Osteocyte (in vitro differentiated cells): ENCODE results near the gene KATNB1. TPM values are rescaled to one million over a fixed set of nuclear protein-coding genes. Genes with fewer than 3 reads are reported as not detected.

Experiments used
- DNase-seq: peaks from one replicate; pipeline ENCODE4 v3.0.0; 2021; ENCODE audit warnings: mixed read lengths; ENCODE audit not compliant: unreplicated experiment; ENCODE audit errors: extremely low spot score
- H3K27ac Mint-ChIP-seq: one replicate; pipeline ENCODE4 v1.8.0; 2021; ENCODE audit warnings: mild to moderate bottlenecking, mixed read lengths; ENCODE audit not compliant: unreplicated experiment
- H3K27me3 Mint-ChIP-seq: one replicate; pipeline ENCODE4 v1.8.0; 2021; ENCODE audit warnings: mixed read lengths; ENCODE audit not compliant: unreplicated experiment
- H3K36me3 Mint-ChIP-seq: one replicate; pipeline ENCODE4 v1.8.0; 2021; ENCODE audit warnings: mixed read lengths; ENCODE audit not compliant: unreplicated experiment
- H3K4me1 Mint-ChIP-seq: one replicate; pipeline ENCODE4 v1.8.0; 2021; ENCODE audit warnings: mixed read lengths; ENCODE audit not compliant: unreplicated experiment
- H3K4me3 Mint-ChIP-seq: one replicate; pipeline ENCODE4 v1.8.0; 2021; ENCODE audit warnings: mild to moderate bottlenecking, moderate library complexity, mixed read lengths; ENCODE audit not compliant: unreplicated experiment
- H3K9me3 Mint-ChIP-seq: one replicate; pipeline ENCODE4 v1.8.0; 2021; ENCODE audit warnings: mixed read lengths; ENCODE audit not compliant: unreplicated experiment
- CTCF ChIP-seq: fragments of 200-600 bp; sonication (generic); IDR thresholded peaks from 2 replicates; pipeline ENCODE4 v1.5.0; 2021; ENCODE audit warnings: antibody characterized with exemption, mild to moderate bottlenecking, moderate library complexity
- long read RNA-seq: library from polyadenylated mRNA; unstranded; transcript quantifications from one replicate; pipeline ENCODE4 v2.0.0, GENCODE V29; 2021
- total RNA-seq: library from RNA; stranded (reverse); gene quantifications from 2 replicates; pipeline ENCODE4 v1.2.1, GENCODE V29; 2021

The KATNB1 gene, protein sequence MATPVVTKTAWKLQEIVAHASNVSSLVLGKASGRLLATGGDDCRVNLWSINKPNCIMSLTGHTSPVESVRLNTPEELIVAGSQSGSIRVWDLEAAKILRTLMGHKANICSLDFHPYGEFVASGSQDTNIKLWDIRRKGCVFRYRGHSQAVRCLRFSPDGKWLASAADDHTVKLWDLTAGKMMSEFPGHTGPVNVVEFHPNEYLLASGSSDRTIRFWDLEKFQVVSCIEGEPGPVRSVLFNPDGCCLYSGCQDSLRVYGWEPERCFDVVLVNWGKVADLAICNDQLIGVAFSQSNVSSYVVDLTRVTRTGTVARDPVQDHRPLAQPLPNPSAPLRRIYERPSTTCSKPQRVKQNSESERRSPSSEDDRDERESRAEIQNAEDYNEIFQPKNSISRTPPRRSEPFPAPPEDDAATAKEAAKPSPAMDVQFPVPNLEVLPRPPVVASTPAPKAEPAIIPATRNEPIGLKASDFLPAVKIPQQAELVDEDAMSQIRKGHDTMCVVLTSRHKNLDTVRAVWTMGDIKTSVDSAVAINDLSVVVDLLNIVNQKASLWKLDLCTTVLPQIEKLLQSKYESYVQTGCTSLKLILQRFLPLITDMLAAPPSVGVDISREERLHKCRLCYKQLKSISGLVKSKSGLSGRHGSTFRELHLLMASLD
- 14.2 and 15.9 TPM in 2 replicates for total RNA-seq
- long read RNA-seq, transcript KATNB1-201 (20 exons, 2,664 nt), result major isoform, 15 of 25 reads
- long read RNA-seq, partial matches to known transcripts, result 4 of 25 reads
- long read RNA-seq, other reads (novel, unspliced or antisense), result 6 of 25 reads

DNA sequence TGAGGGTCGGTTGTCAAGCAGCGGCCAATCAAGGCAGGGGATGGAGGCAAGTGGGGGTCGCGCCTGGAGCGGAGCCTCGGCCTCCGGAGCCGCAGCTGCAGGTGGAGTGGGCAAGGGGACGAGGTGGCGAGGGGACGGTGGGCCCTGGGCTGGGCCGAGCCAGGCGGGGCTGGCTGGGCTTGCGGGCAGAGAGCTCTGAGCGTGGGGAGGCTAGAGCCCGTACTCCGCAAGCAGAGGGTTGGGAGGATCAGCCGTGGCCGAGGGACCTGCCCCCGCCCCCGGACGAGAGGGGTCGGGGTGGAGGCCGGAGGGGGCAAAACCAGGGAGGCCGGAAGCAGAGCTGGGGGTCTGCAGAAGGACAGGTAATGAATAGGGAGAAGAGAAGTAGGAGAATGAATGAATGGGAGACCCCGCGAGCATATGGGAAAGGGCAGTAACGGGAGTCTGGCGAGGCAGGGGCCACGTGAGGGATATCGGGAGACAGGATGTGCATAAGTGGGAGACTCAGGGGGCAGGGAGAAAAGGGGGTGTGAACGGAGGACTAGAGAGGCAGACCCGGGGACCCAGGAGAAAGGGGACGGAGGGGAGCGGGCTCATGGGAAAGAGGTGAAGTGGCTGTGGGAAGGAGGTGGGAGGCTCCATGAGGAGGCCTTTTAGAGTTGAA lies at the start of gene KATNB1:
TSS of gene KATNB1 (plus strand) at position 16 of the 664 bp plus-strand sequence. CDS start 1,474 bp downstream, outside the sequence.
- H3K9me3 Mint-ChIP-seq, result no peaks in the 10 kb centered on the region
- no peak for DNase-seq
- no peak for TF ChIP-seq CTCF
- H3K27ac Mint-ChIP-seq, result peak within 1 kb of the TSS; percentile 99
- H3K36me3 Mint-ChIP-seq, result no peaks in the 10 kb centered on the region
- H3K4me1 Mint-ChIP-seq, result peaks cover 26% of the 10 kb centered on the region
- no peaks in the 10 kb centered on the region for H3K27me3 Mint-ChIP-seq
- H3K4me3 Mint-ChIP-seq, result peak within 1 kb of the TSS; percentile 94

GRCh38 chr16:57686577-57686976 lies 49.0 kb upstream of the KATNB1 start:
- no peak for DNase-seq
- no peak for TF ChIP-seq CTCF

GRCh38 chr16:57687363-57687929 lies 48.1 kb upstream of the KATNB1 start:
- no peaks in the 10 kb centered on the region for H3K4me1 Mint-ChIP-seq

More at GRCh38 chr16:57686577-57686976, 49.0 kb upstream of the KATNB1 start:
- Mint-ChIP-seq H3K9me3 (no peaks in the 10 kb centered on the region), H3K36me3 (no peaks in the 10 kb centered on the region), H3K4me1 (no peaks in the 10 kb centered on the region), H3K4me3 (no peak overlapping the region), H3K27ac (no peak overlapping the region), H3K27me3 (peaks cover 39% of the 10 kb centered on the region)

GRCh38 chr16:57688487-57688986 lies 47.0 kb upstream of the KATNB1 start:
- H3K4me1 Mint-ChIP-seq, result no peaks in the 10 kb centered on the region
- no peak overlapping the region for H3K4me3 Mint-ChIP-seq
- TF ChIP-seq CTCF, result no peak
- H3K9me3 Mint-ChIP-seq, result no peaks in the 10 kb centered on the region
- H3K36me3 Mint-ChIP-seq, result no peaks in the 10 kb centered on the region
- no peak overlapping the region for H3K27ac Mint-ChIP-seq
- peaks cover 44% of the 10 kb centered on the region for H3K27me3 Mint-ChIP-seq
- DNase-seq, result no peak

More at GRCh38 chr16:57687363-57687929, 48.1 kb upstream of the KATNB1 start:
- H3K27me3 Mint-ChIP-seq, result peaks cover 39% of the 10 kb centered on the region
- no peak overlapping the region for H3K27ac Mint-ChIP-seq
- no peaks in the 10 kb centered on the region for H3K36me3 Mint-ChIP-seq
- H3K9me3 Mint-ChIP-seq, result no peaks in the 10 kb centered on the region
- TF ChIP-seq CTCF, result no peak
- no peak for DNase-seq
- no peak overlapping the region for H3K4me3 Mint-ChIP-seq
